NCI-H2196 treated with DMSO at 0.1 percent for 48 hours (cell line): ENCODE measurements around the gene OR52L1.

ENCODE experiments used
- DNase-seq: peaks from one replicate; lab custom pipeline; 2025; ENCODE audit not compliant: unreplicated experiment; lab: John Stamatoyannopoulos, UW

OR52L1 gene

DNA sequence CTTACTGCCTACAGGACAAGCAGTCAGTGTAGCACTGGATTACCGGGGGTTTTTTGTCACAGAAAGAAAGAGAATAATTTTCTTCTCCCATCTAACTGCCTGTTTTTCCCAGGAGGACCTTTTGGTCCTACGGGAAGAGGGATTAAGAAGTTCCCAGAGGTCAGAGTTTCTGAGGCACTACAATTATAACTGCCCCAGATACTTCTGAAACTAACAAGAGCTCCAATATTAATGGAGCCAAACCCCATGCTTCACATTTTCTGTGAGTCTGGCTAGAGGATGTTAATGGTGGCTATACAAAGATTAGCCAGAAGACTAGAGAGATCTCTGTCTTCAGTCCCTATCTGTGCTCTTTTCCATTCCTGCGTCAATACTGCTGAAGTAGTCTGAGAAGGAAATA lies 44.8 kb downstream of the OR52L1 start, which contains the start of gene OR56A3:
TSS of gene OR56A3 (plus strand) at position 301 of the 400 bp plus-strand sequence. CDS start 5,096 bp downstream, outside the sequence.
- DNase-seq = no peak

DNA sequence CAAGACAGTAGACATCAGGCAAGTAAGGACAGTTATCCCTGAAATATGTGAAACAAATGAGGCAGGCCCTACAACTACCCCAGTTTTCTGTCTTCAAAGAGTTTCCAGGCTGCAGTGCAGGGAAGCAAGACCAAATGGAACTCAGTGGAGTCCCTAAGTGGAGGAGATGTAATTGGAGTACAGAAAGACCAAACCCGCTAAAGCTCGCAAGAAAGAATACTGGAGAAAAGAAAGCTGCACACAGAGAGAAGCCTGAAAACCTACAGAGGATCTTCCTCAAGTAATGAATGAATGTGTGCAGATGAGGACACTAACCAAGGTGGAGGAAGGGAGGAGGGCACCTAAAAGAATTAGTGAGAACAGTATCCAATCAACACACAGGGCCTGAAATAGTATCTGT lies 46.0 kb downstream of the OR52L1 start:
- no peak for DNase-seq

- no peak for DNase-seq
Measured at GRCh38 chr11:5938603-5938965, 48.2 kb downstream of the OR52L1 start.

DNA sequence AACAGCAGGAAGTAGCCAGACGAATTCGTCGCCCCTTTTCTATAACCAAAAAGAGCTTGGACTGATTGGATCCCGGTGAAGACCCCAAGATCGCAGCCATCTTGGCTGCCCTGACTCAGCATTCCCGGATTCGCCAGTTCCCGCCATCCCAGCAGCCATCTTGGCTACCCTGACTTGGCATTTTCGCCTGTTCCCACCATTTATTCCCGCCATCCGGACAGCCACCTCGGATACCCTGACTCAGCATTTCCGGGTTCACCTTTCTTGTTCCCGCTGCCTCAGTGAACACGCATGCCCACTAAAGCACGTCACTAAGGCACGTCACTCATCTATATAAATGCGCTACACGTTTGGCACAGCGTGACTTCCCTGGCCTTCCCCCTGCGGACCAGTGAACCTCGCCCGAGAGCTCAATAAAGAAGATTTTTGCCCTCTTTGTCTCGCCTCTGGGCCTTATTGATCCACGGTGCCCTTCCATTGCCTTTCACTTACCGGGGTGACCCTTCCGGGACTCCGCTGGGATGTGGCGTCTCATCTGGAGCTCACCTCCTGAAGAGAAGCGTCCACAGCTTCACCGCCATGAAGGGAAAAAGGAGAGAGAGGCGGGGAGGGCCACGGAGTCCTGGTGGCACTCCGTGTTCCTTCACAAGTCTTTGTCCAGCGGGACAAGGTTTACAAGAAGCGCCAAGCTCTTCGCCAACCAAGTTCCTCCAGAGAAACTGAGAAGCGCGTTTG lies 48.8 kb downstream of the OR52L1 start:
- no peak for DNase-seq
